ENCODE data around the gene SALL4.
"Not testable (repeated sequence)": the region's sequence is repeated elsewhere in the genome, so short reads cannot be mapped to it uniquely, and the experiment has no call there.

The SALL4 gene

DNA sequence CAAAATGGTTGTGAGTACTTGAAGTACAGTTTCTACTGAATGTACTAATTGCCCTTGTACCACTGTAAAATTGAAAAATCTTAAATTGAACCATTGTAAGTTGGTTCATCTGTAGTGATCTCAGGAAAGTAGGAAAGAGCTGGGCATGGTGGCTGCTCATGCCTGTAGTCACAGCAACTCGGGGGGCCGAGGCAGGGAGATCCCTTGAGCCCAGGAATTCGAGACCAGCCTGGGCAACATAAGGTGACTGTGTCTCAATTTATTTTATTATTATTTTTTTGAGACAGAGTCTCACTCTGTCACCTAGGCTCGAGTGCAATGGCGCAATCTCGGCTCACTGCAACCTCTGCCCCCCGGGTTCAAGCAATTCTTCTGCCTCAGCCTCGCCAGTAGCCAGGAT, 14.5 kb upstream of the SALL4 start:
- H3K4me2 ChIP-seq (ENCODE audit: low read length); H3K9me3 ChIP-seq (replicated peaks; ENCODE audit: low read length); H3K4me1 ChIP-seq (ENCODE audit: control insufficient read depth, insufficient read depth, low read length); H3K4me3 ChIP-seq (ENCODE audit: low read length); H3K9ac ChIP-seq (ENCODE audit: low read depth, low read length); H3K36me3 ChIP-seq (ENCODE audit: insufficient read depth, low read length): not testable (repeated sequence)
- H3K27me3 ChIP-seq (ENCODE audit: control insufficient read depth, insufficient read depth, low read length): peaks cover 31% of the 10 kb centered on the region

DNA sequence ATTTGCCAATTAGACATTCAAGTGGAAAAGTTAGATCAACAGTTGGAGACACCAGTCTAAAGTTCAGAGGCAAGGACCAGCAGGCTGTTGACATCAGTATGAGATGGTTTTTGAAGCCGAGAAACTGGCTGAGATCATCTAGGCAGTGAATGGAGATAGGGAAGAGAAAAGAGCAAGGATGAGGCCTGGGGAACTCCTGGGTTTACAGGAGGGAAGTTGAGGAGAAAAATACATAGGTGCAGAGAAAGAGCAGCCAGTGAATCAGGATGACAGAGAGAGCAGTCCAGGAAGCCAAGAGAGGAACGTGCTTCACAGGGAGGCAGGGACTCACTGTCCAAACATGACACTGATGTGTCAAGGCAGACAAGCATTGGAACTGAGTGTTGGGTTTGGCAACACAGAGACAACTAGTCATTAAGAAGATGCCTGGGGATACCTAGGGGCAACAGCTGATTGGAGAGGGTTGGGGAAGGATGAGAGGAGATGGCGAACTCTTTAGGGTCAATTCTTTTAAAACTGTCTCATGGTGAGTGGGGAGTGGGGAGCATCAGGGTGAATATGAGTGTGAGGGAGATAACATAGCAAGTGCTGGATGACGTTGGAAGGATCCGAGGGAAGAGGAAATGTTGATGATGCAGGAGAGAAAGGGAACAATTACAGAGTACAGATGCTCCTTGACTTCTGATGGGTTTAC, 13.2 kb upstream of the SALL4 start:
- Histone ChIP-seq H3K36me3 (ENCODE audit: insufficient read depth, low read length) (no peaks in the 10 kb centered on the region), H3K4me1 (ENCODE audit: control insufficient read depth, insufficient read depth, low read length) (no peaks in the 10 kb centered on the region)

DNA sequence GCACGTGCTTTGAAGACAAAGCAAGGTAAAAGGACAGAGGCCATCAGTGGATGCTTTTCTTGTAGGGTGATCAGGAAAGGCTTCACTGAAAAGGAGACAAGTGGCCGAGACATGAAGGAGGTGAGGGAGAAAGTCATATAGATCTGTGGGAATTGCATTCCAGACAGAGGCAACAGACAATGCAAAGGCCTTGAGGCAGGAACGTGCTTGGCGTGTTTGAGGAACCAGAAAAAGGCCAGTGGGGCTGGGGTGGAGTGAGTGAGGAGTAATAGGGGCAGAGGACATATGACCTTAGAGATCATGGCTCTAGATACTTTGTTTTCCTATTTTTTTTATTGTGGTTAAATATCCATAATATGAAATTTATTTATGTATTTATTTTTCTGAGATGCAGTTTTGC, 10.5 kb upstream of the SALL4 start:
- H3K4me3 ChIP-seq (ENCODE audit: low read length): no peak overlapping the region
- no peak overlapping the region for H3K9ac ChIP-seq (ENCODE audit: low read depth, low read length)
- H3K36me3 ChIP-seq (ENCODE audit: insufficient read depth, low read length): no peaks in the 10 kb centered on the region
- no peaks in the 10 kb centered on the region for H3K9me3 ChIP-seq (replicated peaks; ENCODE audit: low read length)
- no peak overlapping the region for H3K4me2 ChIP-seq (ENCODE audit: low read length)
- H3K4me1 ChIP-seq (ENCODE audit: control insufficient read depth, insufficient read depth, low read length): no peaks in the 10 kb centered on the region
- H3K27me3 ChIP-seq (ENCODE audit: control insufficient read depth, insufficient read depth, low read length): peaks cover 43% of the 10 kb centered on the region

More for the DNA sequence above, 13.2 kb upstream of the SALL4 start:
- no peak overlapping the region for H3K4me3 ChIP-seq (ENCODE audit: low read length)
- H3K9ac ChIP-seq (ENCODE audit: low read depth, low read length): no peak overlapping the region
- no peak overlapping the region for H3K4me2 ChIP-seq (ENCODE audit: low read length)
- no peaks in the 10 kb centered on the region for H3K9me3 ChIP-seq (replicated peaks; ENCODE audit: low read length)
- H3K27me3 ChIP-seq (ENCODE audit: control insufficient read depth, insufficient read depth, low read length): peaks cover 44% of the 10 kb centered on the region

- Histone ChIP-seq H3K9ac (ENCODE audit: low read depth, low read length) (no peak overlapping the region), H3K4me3 (ENCODE audit: low read length) (no peak overlapping the region), H3K36me3 (ENCODE audit: insufficient read depth, low read length) (no peaks in the 10 kb centered on the region), H3K4me2 (ENCODE audit: low read length) (no peak overlapping the region), H3K4me1 (ENCODE audit: control insufficient read depth, insufficient read depth, low read length) (no peaks in the 10 kb centered on the region), H3K9me3 (replicated peaks; ENCODE audit: low read length) (no peaks in the 10 kb centered on the region), H3K27me3 (ENCODE audit: control insufficient read depth, insufficient read depth, low read length) (peaks cover 45% of the 10 kb centered on the region)
These were observed 9.3 kb upstream of the SALL4 start for GRCh38 chr20:51811514-51812128.

DNA sequence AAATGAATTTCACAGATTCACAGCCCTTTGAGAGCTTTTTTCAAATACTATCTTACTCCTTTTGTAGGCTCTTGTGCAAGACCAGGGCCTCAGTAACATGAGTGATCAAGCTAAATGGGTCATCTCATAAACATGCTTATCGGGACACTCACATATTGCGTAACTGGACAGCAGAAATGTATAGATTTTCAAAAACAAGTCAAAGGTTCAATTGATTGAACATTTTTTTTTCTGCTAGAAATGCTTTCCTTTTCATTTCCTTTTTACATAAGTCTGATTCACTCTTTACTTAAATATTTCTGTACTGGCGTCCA, 8.7 kb upstream of the SALL4 start:
- Histone ChIP-seq H3K4me1 (ENCODE audit: control insufficient read depth, insufficient read depth, low read length) (no peaks in the 10 kb centered on the region), H3K4me3 (ENCODE audit: low read length) (no peak overlapping the region), H3K36me3 (ENCODE audit: insufficient read depth, low read length) (no peaks in the 10 kb centered on the region), H3K9ac (ENCODE audit: low read depth, low read length) (no peak overlapping the region), H3K27me3 (ENCODE audit: control insufficient read depth, insufficient read depth, low read length) (peaks cover 49% of the 10 kb centered on the region), H3K9me3 (replicated peaks; ENCODE audit: low read length) (no peaks in the 10 kb centered on the region), H3K4me2 (ENCODE audit: low read length) (no peak overlapping the region)

DNA sequence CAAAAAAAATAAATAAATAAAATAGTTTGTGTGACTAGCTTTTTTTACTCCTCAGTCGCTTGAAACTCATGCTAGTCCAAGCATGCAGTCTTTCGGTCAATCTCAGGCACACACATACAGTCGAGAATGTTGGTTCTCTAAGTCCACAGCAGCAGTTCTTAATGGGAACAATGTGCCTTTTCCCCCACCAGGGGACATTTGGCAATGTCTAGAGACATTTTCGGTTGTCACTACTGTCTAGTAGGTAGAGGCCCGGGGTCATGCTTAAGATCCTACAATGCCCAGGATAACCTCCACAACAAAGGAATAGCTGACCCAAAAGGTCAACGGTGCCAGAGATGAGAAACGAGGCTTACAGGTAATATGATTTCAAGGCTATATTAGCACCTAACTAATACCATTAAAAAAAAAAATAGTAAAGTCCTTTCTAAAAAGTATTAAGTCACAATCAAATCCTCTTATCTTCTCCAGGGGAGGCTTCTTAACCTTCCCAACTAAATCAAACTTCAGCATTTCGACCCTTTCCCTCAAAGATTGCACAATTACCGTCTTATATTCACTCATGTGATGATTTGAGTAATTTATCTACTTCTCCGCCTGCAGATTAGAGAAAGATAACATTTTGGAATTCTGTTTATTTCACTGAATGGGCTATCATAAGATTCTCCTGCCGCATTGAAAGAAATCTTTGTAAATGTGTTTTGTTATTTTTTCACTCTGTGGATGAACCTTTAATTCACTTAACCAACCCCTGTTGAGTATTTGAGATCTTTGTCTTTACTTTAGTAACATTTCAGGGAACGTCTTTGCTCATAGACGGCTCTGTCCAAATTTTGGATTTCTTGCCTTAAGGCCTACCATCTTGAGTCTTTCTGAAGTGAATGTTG, 8.1 kb upstream of the SALL4 start:
- no peaks in the 10 kb centered on the region for H3K4me1 ChIP-seq (ENCODE audit: control insufficient read depth, insufficient read depth, low read length)
- H3K9ac ChIP-seq (ENCODE audit: low read depth, low read length): no peak overlapping the region
- H3K36me3 ChIP-seq (ENCODE audit: insufficient read depth, low read length): no peaks in the 10 kb centered on the region
- no peaks in the 10 kb centered on the region for H3K9me3 ChIP-seq (replicated peaks; ENCODE audit: low read length)
- no peak overlapping the region for H3K4me2 ChIP-seq (ENCODE audit: low read length)
- H3K4me3 ChIP-seq (ENCODE audit: low read length): no peak overlapping the region
- H3K27me3 ChIP-seq (ENCODE audit: control insufficient read depth, insufficient read depth, low read length): peaks cover 48% of the 10 kb centered on the region

DNA sequence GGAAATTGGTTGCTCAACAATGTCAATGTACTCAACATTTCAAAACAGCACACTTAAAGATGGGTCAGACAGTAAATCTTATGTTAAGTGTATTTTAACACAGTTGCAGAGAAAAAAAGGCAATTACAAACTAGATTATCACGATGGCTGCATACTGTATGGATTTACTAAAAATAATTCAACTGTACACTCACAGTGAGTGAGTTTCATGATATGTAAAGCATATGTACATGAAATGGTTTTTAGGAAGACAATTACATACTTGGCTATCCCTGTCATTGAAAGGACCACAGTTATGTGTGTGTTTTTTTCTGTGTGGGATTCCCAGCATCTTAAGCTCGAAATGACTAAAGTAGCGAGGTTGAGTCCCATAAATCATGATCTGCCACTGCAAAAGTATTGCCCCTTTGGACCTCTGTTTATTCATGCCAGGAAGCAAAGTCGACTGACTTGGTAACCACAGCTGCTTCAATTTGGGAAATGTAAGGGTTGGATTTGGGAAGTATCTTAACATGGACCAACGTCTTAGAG, 5.5 kb upstream of the SALL4 start:
- no peaks in the 10 kb centered on the region for H3K36me3 ChIP-seq (ENCODE audit: insufficient read depth, low read length)
- no peaks in the 10 kb centered on the region for H3K9me3 ChIP-seq (replicated peaks; ENCODE audit: low read length)
- no peak overlapping the region for H3K4me3 ChIP-seq (ENCODE audit: low read length)
- H3K27me3 ChIP-seq (ENCODE audit: control insufficient read depth, insufficient read depth, low read length): peaks cover 57% of the 10 kb centered on the region
- no peak overlapping the region for H3K4me2 ChIP-seq (ENCODE audit: low read length)
- H3K4me1 ChIP-seq (ENCODE audit: control insufficient read depth, insufficient read depth, low read length): no peaks in the 10 kb centered on the region
- H3K9ac ChIP-seq (ENCODE audit: low read depth, low read length): no peak overlapping the region

DNA sequence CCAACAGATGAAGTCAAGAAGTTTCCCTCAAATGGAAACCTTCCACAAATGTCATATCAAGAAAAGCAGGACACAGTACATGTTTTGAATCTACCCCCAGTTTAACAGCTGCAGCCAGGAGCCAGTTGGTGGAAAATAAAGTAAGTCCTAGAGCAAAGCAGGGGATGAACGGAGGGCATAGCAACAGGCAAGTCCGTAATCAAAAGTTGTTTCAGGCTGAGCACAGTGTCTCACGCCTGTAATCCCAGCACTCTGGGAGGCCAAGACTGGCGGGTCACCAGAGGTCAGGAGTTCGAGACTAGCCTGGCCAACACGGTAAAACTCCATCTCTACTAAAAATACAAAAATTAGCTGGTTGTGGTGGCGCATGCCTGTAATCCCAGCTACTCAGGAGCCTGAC, 2.4 kb upstream of the SALL4 start:
- Histone ChIP-seq H3K27me3 (ENCODE audit: control insufficient read depth, insufficient read depth, low read length) (peaks cover 59% of the 10 kb centered on the region), H3K9ac (ENCODE audit: low read depth, low read length) (no peak overlapping the region), H3K36me3 (ENCODE audit: insufficient read depth, low read length) (no peaks in the 10 kb centered on the region), H3K4me3 (ENCODE audit: low read length) (no peak overlapping the region), H3K4me1 (ENCODE audit: control insufficient read depth, insufficient read depth, low read length) (peaks cover 11% of the 10 kb centered on the region), H3K4me2 (ENCODE audit: low read length) (no peak overlapping the region), H3K9me3 (replicated peaks; ENCODE audit: low read length) (no peaks in the 10 kb centered on the region)

- H3K9ac ChIP-seq (ENCODE audit: low read depth, low read length): no peak overlapping the region
- H3K9me3 ChIP-seq (replicated peaks; ENCODE audit: low read length): no peaks in the 10 kb centered on the region
- H3K36me3 ChIP-seq (ENCODE audit: insufficient read depth, low read length): no peaks in the 10 kb centered on the region
- H3K4me1 ChIP-seq (ENCODE audit: control insufficient read depth, insufficient read depth, low read length): peaks cover 11% of the 10 kb centered on the region
- H3K4me2 ChIP-seq (ENCODE audit: low read length): no peak overlapping the region
- H3K4me3 ChIP-seq (ENCODE audit: low read length): no peak overlapping the region
- H3K27me3 ChIP-seq (ENCODE audit: control insufficient read depth, insufficient read depth, low read length): peaks cover 73% of the 10 kb centered on the region
These were observed 980 bp upstream of the SALL4 start for GRCh38 chr20:51803148-51803854.

GRCh38 chr20:51801823-51802123, 548 bp downstream of the SALL4 start:
- no peaks in the 10 kb centered on the region for H3K36me3 ChIP-seq (ENCODE audit: insufficient read depth, low read length)
- H3K27me3 ChIP-seq (ENCODE audit: control insufficient read depth, insufficient read depth, low read length): peaks cover 83% of the 10 kb centered on the region
- H3K9ac ChIP-seq (ENCODE audit: low read depth, low read length): no peak overlapping the region
- H3K4me1 ChIP-seq (ENCODE audit: control insufficient read depth, insufficient read depth, low read length): peaks cover 11% of the 10 kb centered on the region
- H3K4me3 ChIP-seq (ENCODE audit: low read length): no peak overlapping the region
- H3K9me3 ChIP-seq (replicated peaks; ENCODE audit: low read length): no peaks in the 10 kb centered on the region
- no peak overlapping the region for H3K4me2 ChIP-seq (ENCODE audit: low read length)

GRCh38 chr20:51801122-51801822, 1.0 kb downstream of the SALL4 start:
- Histone ChIP-seq H3K4me2 (ENCODE audit: low read length) (peak overlapping the region; percentile 67), H3K4me1 (ENCODE audit: control insufficient read depth, insufficient read depth, low read length) (peaks cover 11% of the 10 kb centered on the region), H3K27me3 (ENCODE audit: control insufficient read depth, insufficient read depth, low read length) (peaks cover 88% of the 10 kb centered on the region), H3K9me3 (replicated peaks; ENCODE audit: low read length) (no peaks in the 10 kb centered on the region), H3K9ac (ENCODE audit: low read depth, low read length) (no peak overlapping the region), H3K36me3 (ENCODE audit: insufficient read depth, low read length) (no peaks in the 10 kb centered on the region), H3K4me3 (ENCODE audit: low read length) (peak overlapping the region; percentile 57)
